GM10266 (cell line): ENCODE measurements around the gene CHST9.

Source experiments
- DNase-seq: peaks from one replicate; pipeline ENCODE4 v3.0.0; 2012; ENCODE audit errors: extremely low spot score
- CTCF ChIP-seq: IDR thresholded peaks from 2 replicates; pipeline ENCODE4 v1.5.1; 2012; ENCODE audit warnings: mild to moderate bottlenecking, low read depth; ENCODE audit not compliant: control insufficient read depth, insufficient read depth; ENCODE audit errors: missing control alignments

CHST9 gene

GRCh38 chr18:27030421-27030820 lies 154.7 kb downstream of the CHST9 start:
- no peak for TF ChIP-seq CTCF
- no peak for DNase-seq

- TF ChIP-seq CTCF = no peak
- no peak for DNase-seq
Observed at GRCh38 chr18:27022477-27022876, 162.6 kb downstream of the CHST9 start.

- DNase-seq = peak; percentile 5
- TF ChIP-seq CTCF = peak; percentile 55
Observed at GRCh38 chr18:27017901-27018500, 167.1 kb downstream of the CHST9 start.

- no peak for DNase-seq
- no peak for TF ChIP-seq CTCF
Observed at GRCh38 chr18:27014841-27015240, 170.3 kb downstream of the CHST9 start.

GRCh38 chr18:27010784-27011183 lies 174.3 kb downstream of the CHST9 start:
- DNase-seq = no peak
- no peak for TF ChIP-seq CTCF

GRCh38 chr18:27009293-27009692 lies 175.8 kb downstream of the CHST9 start:
- TF ChIP-seq CTCF = no peak
- no peak for DNase-seq

GRCh38 chr18:27008575-27008974 lies 176.5 kb downstream of the CHST9 start:
- DNase-seq = no peak
- no peak for TF ChIP-seq CTCF
